ENCODE measurements around the gene MCAT. TPM values are rescaled to one million over a fixed set of nuclear protein-coding genes. Genes with fewer than 3 reads are reported as not detected.

MCAT gene
- total RNA-seq, 4 donors from 2014 or later: 17.1 to 26.7 (median 22.1) TPM

DNA sequence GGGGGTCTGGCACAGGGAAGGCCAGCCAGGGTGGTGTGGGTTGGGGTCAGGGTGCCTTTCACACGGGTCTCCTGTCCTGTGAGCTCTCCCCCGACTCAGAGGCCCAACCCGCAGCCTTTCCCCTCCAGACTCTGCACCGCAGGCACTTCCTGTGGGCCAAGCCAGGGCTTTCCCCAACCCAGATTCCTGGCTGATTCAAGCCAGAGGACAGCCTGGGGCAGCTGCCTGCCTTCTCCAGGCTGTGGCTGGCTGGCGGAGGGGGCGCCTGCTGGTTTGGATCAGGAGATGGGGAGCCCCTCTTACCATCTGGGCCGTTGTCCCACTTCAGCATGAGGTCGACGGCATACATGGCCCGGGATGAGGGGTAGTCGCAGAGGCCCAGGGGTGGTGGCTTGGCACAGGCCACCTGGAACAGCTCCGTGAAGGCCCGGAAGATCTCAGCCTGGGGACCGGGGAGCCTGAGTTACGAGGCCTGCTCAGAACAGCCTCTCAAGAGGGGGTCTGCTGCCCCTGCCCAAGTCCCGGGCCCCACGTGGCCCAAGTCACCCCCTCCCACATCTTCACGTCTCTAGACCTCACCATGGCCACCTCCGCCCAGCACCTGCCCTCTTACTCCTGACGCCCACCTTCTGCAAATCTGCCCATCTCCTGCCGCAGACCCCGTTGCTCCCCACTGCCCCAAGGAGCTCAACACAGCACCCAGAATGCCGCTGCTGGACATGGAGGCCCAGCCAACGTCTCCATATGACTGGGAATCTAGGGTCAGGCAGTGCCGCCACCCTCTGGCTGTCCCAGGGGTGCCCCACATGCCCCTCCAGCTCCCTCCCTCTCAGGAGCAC is 25.5 kb upstream of the MCAT start:
- Histone ChIP-seq H3K27me3 (no peaks in the 10 kb centered on the region), H3K36me3 (peaks cover 19 to 76% (median 29%) of the 10 kb centered on the region in 3 donors), H3K27ac (peak overlapping the region in 3 of 4 donors; percentile 25 to 53 (median 33)), H3K9me3 (no peaks in the 10 kb centered on the region), H3K4me1 (peaks cover 18 to 74% (median 32%) of the 10 kb centered on the region in 3 donors), H3K4me3 (no peak overlapping the region)
- TF ChIP-seq, protein P1, sequence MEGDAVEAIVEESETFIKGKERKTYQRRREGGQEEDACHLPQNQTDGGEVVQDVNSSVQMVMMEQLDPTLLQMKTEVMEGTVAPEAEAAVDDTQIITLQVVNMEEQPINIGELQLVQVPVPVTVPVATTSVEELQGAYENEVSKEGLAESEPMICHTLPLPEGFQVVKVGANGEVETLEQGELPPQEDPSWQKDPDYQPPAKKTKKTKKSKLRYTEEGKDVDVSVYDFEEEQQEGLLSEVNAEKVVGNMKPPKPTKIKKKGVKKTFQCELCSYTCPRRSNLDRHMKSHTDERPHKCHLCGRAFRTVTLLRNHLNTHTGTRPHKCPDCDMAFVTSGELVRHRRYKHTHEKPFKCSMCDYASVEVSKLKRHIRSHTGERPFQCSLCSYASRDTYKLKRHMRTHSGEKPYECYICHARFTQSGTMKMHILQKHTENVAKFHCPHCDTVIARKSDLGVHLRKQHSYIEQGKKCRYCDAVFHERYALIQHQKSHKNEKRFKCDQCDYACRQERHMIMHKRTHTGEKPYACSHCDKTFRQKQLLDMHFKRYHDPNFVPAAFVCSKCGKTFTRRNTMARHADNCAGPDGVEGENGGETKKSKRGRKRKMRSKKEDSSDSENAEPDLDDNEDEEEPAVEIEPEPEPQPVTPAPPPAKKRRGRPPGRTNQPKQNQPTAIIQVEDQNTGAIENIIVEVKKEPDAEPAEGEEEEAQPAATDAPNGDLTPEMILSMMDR (IDR thresholded peaks at IDR 0.05): no peak
- intact Hi-C loops (cut with DNase I): no loop called here
- 51 to 80% methylated on average over 8 to 9 of the region's 25 CpGs for WGBS, 2 donors
- DNase-seq: no peak

DNA sequence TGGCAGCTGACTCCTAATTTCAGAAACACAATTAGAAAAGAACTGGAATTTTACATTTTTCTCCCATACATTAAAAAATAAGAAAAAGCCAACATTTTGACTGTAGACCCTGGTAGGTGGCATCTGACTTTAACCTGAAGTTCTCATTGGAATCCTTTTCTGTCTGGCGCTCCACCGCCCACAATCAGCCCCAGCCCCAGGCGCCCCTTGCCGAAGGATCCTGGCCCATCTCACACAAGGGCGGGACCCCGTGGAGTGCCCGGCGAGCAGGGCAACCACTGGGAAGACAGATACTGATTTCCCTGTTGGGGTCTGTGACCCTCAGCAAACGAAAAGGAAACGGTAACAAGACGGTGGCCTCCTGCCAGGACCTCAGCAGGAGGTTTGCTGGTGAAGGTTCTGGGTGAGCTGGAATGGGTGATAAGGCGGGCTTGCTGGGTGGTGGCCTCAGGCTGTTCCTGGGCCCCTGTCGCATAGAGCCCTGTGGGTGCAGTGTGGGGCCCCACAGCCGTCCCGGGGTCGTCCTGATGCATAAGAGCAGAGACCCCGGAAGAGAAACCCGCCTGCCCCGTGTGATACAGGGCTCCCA is 23.9 kb upstream of the MCAT start:
- Histone ChIP-seq H3K36me3 (peaks cover 11 to 73% (median 33%) of the 10 kb centered on the region in 3 donors), H3K4me1 (peaks cover 32 to 74% (median 43%) of the 10 kb centered on the region in 3 donors), H3K27ac (no peak overlapping the region), H3K9me3 (no peaks in the 10 kb centered on the region), H3K27me3 (no peaks in the 10 kb centered on the region), H3K4me3 (no peak overlapping the region)
- intact Hi-C loops (cut with DNase I): no loop called here
- WGBS, 2 donors: 77 to 92% methylated on average over 9 to 11 of the region's 19 CpGs
- no peak for TF ChIP-seq POLR2A (IDR thresholded peaks at IDR 0.05)
- TF ChIP-seq, protein P1 (IDR thresholded peaks at IDR 0.05): no peak
- no peak for DNase-seq

DNA sequence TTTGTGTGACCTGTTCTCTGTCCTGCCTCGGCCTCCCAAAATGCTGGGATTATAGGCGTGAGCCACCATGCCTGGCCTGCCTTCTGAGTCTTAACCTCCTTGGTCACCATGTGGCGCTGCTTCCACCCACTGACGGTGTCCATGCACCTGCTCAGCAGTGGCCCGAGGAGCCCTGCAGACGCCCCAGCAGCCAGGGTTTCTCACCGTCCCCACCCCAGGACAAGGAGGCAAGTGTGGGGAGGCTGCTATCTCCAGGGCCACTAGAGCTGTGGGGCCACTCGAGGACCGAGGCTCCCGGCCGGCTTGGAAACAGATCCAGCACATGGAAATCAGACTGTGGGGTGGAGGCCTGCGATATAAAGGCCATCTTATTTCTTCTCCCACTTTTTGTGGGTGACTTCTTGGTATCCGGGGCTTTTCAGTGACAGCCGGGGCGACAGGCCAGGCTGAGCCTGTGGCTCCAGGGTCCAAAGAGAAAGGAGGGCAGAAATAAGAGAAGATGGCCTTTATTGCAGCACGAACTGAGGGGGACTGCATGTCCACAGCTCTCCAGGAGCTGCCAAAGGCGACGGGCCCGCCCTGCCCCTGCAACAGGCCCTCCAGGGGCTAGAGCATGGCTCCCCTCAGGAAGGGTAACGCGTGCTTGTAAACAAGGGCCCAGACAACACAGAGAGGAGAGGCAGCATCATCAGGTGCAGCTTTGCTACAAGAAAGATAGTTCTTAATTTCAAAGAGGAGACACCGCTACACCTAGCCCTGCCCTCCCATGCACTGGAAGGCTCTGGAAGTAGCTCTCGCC is 23.1 kb upstream of the MCAT start:
- H3K9me3 ChIP-seq: no peaks in the 10 kb centered on the region
- TF ChIP-seq POLR2A (IDR thresholded peaks at IDR 0.05): no peak
- TF ChIP-seq, protein P1 (IDR thresholded peaks at IDR 0.05): no peak
- intact Hi-C loops (cut with DNase I): no loop called here

DNA sequence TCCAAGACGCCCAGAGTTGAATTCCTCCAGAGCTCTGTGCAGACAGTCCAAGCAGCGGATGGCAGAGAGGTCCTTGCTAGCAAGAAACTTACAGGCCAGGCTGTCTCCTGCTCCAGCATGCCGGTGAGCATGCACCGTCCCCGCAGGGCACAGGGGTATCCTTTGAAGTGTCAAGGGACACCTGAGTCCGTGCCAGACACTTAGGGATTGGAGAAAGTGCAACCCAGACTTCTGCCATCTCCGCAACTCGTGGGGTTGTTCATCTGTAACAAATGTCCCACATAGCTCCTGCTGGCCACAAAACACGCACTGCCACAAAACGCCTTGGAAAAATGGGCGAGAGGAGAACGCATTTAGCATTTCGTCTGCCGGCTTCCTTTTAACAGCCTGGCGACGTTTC is 21.4 kb upstream of the MCAT start:
- TF ChIP-seq, protein P1 (IDR thresholded peaks at IDR 0.05): no peak
- Histone ChIP-seq H3K27me3 (no peaks in the 10 kb centered on the region), H3K27ac (peak overlapping the region; percentile 40 to 87 (median 76)), H3K9me3 (no peaks in the 10 kb centered on the region), H3K36me3 (peaks cover 16 to 73% (median 35%) of the 10 kb centered on the region in 3 donors), H3K4me3 (no peak overlapping the region), H3K4me1 (peaks cover 23 to 72% (median 27%) of the 10 kb centered on the region in 3 donors)
- WGBS, 2 donors: 20 to 38% methylated on average over 10 to 13 of the region's 16 CpGs
- intact Hi-C loops (cut with DNase I): no loop called here
- DNase-seq: no peak

More for the DNA sequence above, 23.1 kb upstream of the MCAT start:
- Histone ChIP-seq H3K27ac (no peak overlapping the region), H3K4me1 (peaks cover 27 to 72% (median 36%) of the 10 kb centered on the region in 3 donors), H3K4me3 (no peak overlapping the region), H3K27me3 (no peaks in the 10 kb centered on the region), H3K36me3 (peaks cover 15 to 73% (median 34%) of the 10 kb centered on the region in 3 donors)
- no peak for DNase-seq
- WGBS, 2 donors: 77 to 87% methylated on average over 7 to 8 of the region's 23 CpGs
